Kidney (tissue), 14 donors: ENCODE data around the gene ALX3. TPM values are rescaled to one million over a fixed set of nuclear protein-coding genes. Genes with fewer than 3 reads are reported as not detected.
A peak's percentile ranks its signal among the peaks of the same experiment; 100 is the strongest.

Source experiments
- DNase-seq, 5 donors: peaks; one replicate each; pipeline ENCODE4 v3.0.0-alpha.2; 2013 to 2020
- FAIRE-seq: peaks from 2 replicates; lab custom pipeline; 2012; peaks lifted over from hg19 to GRCh38; lab: Jason Lieb, UNC
- H3K27ac ChIP-seq, 2 donors: one replicate each; pipeline ENCODE4 v1.7.0; 2013; ENCODE audit warnings: low read depth in 2 of 2, low read length in 2 of 2, inconsistent platforms in 1 of 2
- H3K27me3 ChIP-seq: one replicate; pipeline ENCODE4 v1.7.1; 2013; ENCODE audit warnings: low read length, inconsistent platforms; ENCODE audit not compliant: control insufficient read depth, insufficient read depth
- H3K36me3 ChIP-seq, 3 donors: one replicate each; pipeline versions ENCODE4 v1.7.0 to v1.7.1; 2013; ENCODE audit warnings: low read length in 3 of 3, control low read depth in 1 of 3, inconsistent platforms in 1 of 3; ENCODE audit not compliant: insufficient read depth in 3 of 3, control insufficient read depth in 2 of 3
- H3K4me1 ChIP-seq, 3 donors: one replicate each; pipeline versions ENCODE4 v1.7.0 to v1.7.1; 2013; ENCODE audit warnings: low read length in 3 of 3, inconsistent platforms in 1 of 3, low read depth in 1 of 3; ENCODE audit not compliant: control insufficient read depth in 2 of 3, insufficient read depth in 2 of 3
- H3K4me3 ChIP-seq, 3 donors: one replicate each; pipeline versions ENCODE4 v1.7.0 to v1.8.1; 2013; ENCODE audit warnings: low read length in 3 of 3, control low read depth in 1 of 3, inconsistent platforms in 1 of 3
- H3K9ac ChIP-seq, 3 donors: one replicate each; pipeline versions ENCODE4 v1.7.0 to v1.7.1; 2013; ENCODE audit warnings: low read length in 3 of 3, control low read depth in 1 of 3, inconsistent platforms in 1 of 3
- H3K9me3 ChIP-seq, 3 donors: one replicate each; pipeline versions ENCODE4 v1.7.0 to v1.7.1; 2013; ENCODE audit warnings: low read length in 3 of 3, control low read depth in 1 of 3, inconsistent platforms in 1 of 3; ENCODE audit not compliant: control insufficient read depth in 2 of 3, insufficient read depth in 1 of 3
- intact Hi-C: fragments of 100-400 bp; cut with DNase I; formaldehyde crosslinking; loops from one replicate; pipeline ENCODE4 v1.11.1; 2022
- polyA plus RNA-seq: library from polyadenylated mRNA; stranded (reverse); fragments of 350-450 nt; fragmentation: Illumina TruSeq; extraction: RNeasy Lipid Tissue Mini Kit (QIAGEN cat#74804); gene quantifications from one replicate; pipeline ENCODE4 v1.2.3, GENCODE V29; 2014; ENCODE audit warnings: low read depth, low replicate concordance; ENCODE audit not compliant: insufficient read depth
- total RNA-seq: library from RNA; stranded (reverse); fragmentation: NEBNext Ultra II Directional; extraction: Animal tissue kit (Norgen Biotek cat#: 25700); gene quantifications from one replicate; pipeline ENCODE4 v1.2.1, GENCODE V29; 2021
- TF ChIP-seq, protein P1 (sequence below): IDR thresholded peaks from 3 replicates; pipeline ENCODE4 v1.5.1; 2012; ENCODE audit warnings: mild to moderate bottlenecking, moderate library complexity, borderline replicate concordance; ENCODE audit not compliant: insufficient read depth; ENCODE audit errors: extremely low read depth
- donor health status: control.
- donor health status: control.
- donor health status: control.
- donor health status: control.
- donor health status: control.
- donor health status: DM: yes; HTN: yes; CAD: no.
- donor health status: Normal renal cell carcinoma (clear cell type).

ALX3 gene
- total and polyA plus RNA-seq, 2 donors from 2014 or later: not detected

DNA sequence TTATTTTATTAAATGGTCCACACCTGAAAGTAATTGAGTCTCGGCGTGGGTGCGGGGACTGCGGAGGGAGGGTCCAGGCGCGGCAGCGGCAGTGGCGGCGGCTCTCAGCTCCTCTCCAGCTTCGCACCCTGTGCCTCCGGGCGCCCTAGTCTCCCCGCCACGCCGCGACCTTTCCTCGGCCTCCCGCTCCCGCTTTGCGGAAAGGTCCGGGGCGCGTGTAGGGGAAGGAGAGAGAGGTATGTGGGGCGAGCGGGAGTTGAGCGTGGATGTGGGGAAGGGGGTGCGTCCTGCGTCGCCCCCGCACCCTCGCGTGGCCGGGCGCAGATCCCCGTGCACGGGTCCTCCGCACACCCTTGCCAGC, 13.4 kb upstream of the ALX3 start:
- no peak for FAIRE-seq
- Histone ChIP-seq H3K27me3 (peaks cover 46% of the 10 kb centered on the region), H3K9ac (peak overlapping the region in 1 of 3 donors; percentile 49), H3K4me3 (peak overlapping the region in 2 of 3 donors; percentile 39 to 63), H3K4me1 (peaks cover 0 to 2% (median 0%) of the 10 kb centered on the region in 3 donors), H3K27ac (no peak overlapping the region), H3K9me3 (no peaks in the 10 kb centered on the region), H3K36me3 (no peaks in the 10 kb centered on the region)
- DNase-seq: no peak
- intact Hi-C loops: no loop called here
- TF ChIP-seq, protein P1, sequence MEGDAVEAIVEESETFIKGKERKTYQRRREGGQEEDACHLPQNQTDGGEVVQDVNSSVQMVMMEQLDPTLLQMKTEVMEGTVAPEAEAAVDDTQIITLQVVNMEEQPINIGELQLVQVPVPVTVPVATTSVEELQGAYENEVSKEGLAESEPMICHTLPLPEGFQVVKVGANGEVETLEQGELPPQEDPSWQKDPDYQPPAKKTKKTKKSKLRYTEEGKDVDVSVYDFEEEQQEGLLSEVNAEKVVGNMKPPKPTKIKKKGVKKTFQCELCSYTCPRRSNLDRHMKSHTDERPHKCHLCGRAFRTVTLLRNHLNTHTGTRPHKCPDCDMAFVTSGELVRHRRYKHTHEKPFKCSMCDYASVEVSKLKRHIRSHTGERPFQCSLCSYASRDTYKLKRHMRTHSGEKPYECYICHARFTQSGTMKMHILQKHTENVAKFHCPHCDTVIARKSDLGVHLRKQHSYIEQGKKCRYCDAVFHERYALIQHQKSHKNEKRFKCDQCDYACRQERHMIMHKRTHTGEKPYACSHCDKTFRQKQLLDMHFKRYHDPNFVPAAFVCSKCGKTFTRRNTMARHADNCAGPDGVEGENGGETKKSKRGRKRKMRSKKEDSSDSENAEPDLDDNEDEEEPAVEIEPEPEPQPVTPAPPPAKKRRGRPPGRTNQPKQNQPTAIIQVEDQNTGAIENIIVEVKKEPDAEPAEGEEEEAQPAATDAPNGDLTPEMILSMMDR: no peak

DNA sequence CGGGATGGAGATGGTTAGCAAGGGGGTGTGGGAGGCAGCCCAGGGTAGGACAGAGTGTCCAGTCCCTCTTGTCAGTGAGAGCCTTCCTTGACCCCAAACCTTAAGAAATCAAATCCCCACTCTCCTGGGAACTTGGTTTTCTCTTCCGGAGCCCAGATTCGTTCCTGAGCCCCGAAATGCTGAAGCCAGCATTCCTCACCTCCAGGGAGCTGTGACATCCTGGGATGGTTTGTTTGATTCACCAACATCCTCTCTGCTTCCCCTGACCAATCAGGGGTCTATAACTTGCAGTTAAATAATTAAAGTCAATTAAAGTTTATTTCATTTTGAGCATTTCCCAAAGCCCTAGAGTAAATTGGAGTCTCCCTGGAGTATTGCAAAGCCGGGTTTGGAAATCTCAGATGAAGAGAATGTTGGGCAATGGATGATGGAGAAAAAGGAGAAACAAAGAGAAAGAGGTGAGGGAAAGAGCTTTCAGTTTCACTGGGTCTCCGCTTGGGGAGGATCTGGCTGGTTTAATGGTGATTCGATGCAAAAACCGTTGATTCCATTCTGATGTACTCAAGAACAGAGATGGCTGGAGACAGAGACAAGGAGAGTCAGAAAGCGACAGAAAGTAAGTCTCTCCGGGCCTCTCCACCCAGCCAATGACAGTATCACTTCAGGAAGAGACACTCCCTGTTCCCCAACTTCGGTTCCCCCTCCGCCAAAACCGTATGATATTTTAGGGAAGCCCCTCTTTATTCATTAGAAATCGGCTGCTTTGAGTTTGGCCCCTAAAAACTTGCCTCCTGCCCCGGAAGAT, 12.8 kb upstream of the ALX3 start:
- Histone ChIP-seq H3K4me1 (peaks cover 0 to 2% (median 0%) of the 10 kb centered on the region in 3 donors), H3K4me3 (peak overlapping the region in 1 of 3 donors; percentile 63), H3K36me3 (no peaks in the 10 kb centered on the region), H3K9me3 (no peaks in the 10 kb centered on the region), H3K9ac (no peak overlapping the region), H3K27me3 (peaks cover 46% of the 10 kb centered on the region), H3K27ac (no peak overlapping the region)
- TF ChIP-seq, protein P1: no peak
- peak in 1 of 5 donors; percentile 34 for DNase-seq
- no peak for FAIRE-seq
- intact Hi-C loops: no loop called here

GRCh38 chr1:110082477-110082876, 12.0 kb upstream of the ALX3 start:
- intact Hi-C loops: no loop called here
- Histone ChIP-seq H3K4me1 (peaks cover 0 to 2% (median 0%) of the 10 kb centered on the region in 3 donors), H3K9ac (no peak overlapping the region), H3K27ac (no peak overlapping the region), H3K36me3 (no peaks in the 10 kb centered on the region), H3K4me3 (no peak overlapping the region), H3K27me3 (peaks cover 46% of the 10 kb centered on the region), H3K9me3 (no peaks in the 10 kb centered on the region)
- DNase-seq (no peak), FAIRE-seq (no peak)
- TF ChIP-seq, protein P1: no peak
